Activated naive CD8-positive, alpha-beta T cell treated with anti-CD3 and anti-CD28 coated beads for 36 hours (primary cell): Measurements from ENCODE around the gene DDX10. TPM values are rescaled to one million over a fixed set of nuclear protein-coding genes. Genes with fewer than 3 reads are reported as not detected.

Source experiments
- total RNA-seq, 2 experiments: library from RNA; stranded (reverse); gene quantifications; one replicate each; pipeline ENCODE4 v1.2.3, GENCODE V29; 2021

Gene DDX10
- total RNA-seq, 2 experiments from 2014 or later = 55.7 to 56.0 TPM

Other genes with a start within 250 kb of the DDX10 start
- gene C11orf65, start 197.5 kb upstream of the DDX10 start, total RNA-seq = 1 to 10 TPM; 1.4 to 1.9 TPM
- gene POGLUT3, start 166.7 kb upstream of the DDX10 start, total RNA-seq = 10 to 100 TPM; 13.5 to 16.4 TPM
- 1 to 10 TPM; 2.5 to 3.1 TPM for gene EXPH5, start 71.3 kb upstream of the DDX10 start, total RNA-seq